MM.1S (cell line): Measurements from ENCODE around the gene MCOLN1.

ENCODE experiments used
- EZH2phosphoT487 ChIP-seq: fragments of 300-600 bp; sonication (generic); IDR thresholded peaks from 2 replicates; pipeline ENCODE4 v1.6.1; 2018; ENCODE audit warnings: antibody characterized with exemption, low read length
- TF ChIP-seq, protein P1 (sequence below): fragments of 300-600 bp; sonication (generic); IDR thresholded peaks from 2 replicates; pipeline ENCODE4 v1.5.1; 2016; ENCODE audit warnings: antibody characterized with exemption, low read length, mixed read lengths

DNA sequence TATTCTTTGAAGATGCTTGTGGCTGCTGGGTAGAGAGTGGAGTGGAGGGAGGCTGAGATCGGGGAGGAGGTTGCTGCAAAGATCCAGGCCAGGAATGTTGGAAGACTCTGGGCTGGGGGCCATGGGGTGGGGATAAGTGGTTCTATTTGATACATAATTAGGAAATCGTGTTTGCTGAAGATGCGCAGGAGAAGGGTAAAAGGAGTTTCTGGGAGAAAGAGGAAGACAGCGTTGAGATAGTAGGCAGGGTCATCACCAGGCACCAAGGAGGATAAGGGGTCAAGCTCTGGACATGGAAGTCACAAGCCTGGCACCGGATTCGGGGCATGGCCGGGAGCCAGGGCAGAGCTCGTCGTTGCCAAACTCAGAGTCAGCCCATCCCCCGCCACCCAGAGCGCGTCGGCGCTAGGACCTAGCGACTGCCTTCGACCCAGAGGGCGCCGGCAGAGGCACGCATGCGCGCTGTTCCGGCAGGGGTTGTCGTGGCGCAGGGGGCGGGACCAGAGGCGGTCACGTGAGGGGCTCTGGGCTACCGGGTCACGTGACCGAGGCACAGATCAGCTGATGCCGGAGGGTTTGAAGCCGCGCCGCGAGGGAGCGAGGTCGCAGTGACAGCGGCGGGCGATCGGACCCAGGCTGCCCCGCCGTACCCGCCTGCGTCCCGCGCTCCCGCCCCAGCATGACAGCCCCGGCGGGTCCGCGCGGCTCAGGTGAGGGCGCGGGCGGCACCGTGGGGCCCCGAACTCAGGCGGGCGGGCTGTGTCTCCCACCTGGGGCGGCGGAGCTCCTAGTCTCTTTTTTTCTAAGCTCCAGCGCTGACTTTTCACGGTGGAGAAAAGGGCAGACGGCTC lies at the start of gene MCOLN1:
- TF ChIP-seq, protein P1, sequence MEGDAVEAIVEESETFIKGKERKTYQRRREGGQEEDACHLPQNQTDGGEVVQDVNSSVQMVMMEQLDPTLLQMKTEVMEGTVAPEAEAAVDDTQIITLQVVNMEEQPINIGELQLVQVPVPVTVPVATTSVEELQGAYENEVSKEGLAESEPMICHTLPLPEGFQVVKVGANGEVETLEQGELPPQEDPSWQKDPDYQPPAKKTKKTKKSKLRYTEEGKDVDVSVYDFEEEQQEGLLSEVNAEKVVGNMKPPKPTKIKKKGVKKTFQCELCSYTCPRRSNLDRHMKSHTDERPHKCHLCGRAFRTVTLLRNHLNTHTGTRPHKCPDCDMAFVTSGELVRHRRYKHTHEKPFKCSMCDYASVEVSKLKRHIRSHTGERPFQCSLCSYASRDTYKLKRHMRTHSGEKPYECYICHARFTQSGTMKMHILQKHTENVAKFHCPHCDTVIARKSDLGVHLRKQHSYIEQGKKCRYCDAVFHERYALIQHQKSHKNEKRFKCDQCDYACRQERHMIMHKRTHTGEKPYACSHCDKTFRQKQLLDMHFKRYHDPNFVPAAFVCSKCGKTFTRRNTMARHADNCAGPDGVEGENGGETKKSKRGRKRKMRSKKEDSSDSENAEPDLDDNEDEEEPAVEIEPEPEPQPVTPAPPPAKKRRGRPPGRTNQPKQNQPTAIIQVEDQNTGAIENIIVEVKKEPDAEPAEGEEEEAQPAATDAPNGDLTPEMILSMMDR, result no peak
- TF ChIP-seq EZH2phosphoT487, result no peak
